ENCODE measurements around the gene LHPP.

The LHPP gene

DNA sequence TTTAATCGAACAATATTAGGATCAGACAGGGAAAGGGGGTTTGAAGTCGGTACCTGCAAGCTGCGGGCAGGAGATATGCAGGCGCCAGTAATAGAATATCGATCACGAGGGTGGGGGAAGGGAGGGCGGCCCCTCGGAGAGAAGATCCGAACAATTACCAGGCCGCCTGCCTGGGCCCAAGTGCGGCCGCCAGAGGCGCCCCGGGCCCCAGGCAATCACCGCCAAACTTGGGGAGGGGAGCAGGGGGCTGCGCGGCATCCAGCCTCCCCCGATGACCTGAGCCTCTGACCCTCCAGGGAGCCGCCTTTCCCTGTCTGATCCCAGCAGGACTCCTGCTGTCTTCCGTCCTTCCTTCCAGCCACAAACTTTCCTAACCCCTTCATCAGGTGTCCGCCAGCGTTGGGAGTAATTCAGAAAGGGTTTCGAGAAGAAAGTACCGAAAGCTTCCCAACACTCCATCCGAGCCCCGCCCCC, 12.9 kb upstream of the LHPP start:
- FAIRE-seq: no peak

DNA sequence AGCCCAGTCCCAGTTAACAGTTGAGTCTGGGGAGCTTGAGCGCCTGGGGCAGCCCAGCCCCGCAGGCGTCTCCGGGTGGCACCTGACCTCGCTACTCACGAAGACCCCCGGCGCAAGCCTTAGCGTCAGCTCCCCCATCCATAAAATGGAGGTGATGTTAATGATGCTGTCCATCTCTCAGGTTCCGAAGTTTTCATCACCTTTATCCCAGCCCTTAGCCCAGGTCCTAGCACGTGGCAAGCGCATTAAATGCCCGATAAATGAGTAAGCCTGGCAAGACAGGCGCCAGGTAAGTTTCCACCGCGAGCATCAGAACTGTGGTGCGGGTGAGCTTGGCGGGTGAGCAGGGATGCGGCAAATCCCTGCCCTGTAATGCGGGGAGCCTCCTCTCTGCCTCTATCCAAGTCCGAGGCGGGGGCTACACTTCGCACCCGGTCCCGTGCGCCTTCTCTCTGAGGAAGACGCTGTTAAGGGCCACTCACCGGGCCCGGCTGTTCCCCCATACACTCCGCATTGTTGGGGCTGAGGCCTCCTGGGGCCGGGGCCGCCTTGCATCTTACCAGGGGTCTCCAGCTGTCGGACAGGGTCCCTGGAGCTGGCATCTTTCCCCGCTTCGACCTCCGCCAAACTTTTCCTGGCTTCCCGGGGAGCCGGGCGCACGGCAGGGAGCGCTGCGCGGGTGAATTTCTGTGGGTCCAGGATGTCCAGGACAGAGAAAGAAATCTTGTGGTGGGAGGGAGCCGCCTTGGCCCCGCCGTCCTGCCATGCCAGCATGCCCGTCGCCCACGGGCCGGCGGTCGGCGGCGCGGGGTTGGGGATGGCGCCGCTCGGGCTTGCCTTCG, 12.2 kb upstream of the LHPP start:
- FAIRE-seq: no peak

DNA sequence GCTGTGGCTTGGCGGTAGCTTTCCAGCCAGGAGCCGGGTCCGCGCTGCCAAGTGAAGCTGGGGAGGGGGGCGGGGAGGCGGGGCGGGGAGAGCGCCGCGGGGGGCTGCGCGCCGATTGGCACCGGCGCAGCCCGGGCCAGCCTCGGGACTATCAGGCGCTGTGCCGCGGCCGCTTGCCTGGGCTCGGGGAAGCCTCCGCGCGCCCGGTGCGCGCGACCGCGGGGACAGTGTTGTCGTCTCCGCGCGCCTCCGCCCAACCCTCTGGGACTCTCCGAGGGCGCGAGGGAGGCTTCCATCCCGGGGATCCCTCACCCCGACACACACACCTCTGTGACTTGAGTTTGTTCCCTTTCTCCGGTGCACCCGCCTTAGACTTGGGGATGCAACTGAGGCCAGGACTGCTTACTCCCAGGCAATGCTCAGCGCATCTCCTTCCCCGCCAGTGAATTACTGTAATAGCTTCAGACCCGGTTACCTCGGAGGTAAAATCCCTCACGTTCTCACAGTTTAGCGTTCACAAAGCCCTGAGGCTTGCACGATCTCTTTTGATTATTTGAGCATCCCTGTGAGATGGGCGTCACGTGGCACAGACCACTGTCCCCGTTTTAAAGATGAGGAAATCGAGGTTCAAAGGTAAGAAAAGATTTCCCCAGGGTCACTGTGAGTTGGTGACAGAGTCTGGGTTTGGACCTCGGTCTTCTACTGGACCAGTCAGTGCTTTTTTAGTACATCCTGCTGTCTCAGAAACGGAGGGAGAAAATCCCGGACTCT, 11.4 kb upstream of the LHPP start, which contains the start of gene NKX1-2:
TSS of gene NKX1-2 (minus strand) at position 24 of the 771 bp plus-strand sequence. CDS start 92 bp downstream, outside the sequence.
- FAIRE-seq: no peak

DNA sequence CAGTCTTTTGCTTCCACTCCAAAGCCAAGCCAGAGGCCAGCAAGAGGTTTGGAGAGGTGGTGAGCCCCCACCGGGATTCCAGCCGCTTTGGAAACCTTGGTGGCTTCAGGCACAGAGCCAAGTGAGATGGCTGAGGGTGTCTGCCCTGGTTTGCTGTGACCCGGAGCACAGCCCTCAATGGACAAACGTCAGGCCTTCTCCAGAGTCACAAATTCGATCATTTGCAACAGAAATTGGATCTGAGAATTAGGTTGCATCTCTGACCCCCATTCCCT, 10.9 kb upstream of the LHPP start:
- no peak for FAIRE-seq

DNA sequence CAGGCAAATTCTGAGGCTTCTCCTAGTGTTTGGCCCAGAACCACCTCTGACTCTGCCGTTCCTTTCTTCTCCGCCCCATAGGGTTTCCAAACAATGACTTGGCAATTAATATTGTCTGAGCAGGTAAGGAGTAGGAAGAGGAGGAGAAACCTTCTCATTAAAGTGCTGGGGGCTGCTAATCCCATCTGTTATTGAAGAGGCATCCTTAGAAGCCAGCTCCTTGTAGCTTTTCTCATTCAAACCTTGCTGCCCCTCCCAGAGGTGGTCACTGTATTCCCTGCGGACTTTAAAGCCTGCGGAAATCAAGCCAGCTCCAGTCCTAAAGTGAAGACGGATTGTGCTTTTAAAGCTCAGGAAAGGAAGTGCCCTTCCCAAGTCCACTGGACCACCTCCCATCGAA, 10.3 kb upstream of the LHPP start:
- FAIRE-seq: no peak

DNA sequence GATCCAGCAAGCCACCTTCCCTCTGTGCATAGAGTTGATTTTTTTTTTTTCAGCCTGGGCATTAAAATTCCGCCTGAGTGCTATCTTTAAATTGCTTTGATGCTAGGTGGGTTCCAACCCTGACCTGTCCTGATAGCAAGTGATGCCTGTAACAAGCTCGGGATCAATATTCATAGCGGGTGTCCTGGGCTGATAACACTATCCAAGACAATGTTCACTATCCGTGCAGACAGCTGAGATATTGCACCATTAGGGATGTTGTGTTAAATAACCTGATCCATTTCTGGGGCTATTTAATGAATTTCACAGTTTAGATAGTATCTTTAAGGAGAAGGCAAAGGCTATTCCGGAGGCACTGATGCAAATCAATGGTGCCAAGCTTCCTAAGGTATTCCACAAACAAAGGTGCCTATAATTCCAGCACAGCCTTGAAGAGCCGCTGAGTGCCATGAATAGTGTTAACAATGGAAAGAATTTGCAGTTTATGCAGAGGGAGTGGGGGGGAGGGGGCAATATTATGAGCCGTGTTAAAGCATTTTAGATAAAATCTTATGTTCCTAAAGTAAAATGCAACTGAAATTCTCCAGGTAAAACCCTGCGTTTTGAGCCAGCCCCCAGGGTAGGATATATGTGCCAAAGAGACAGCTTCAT, 7.5 kb upstream of the LHPP start:
- no peak for FAIRE-seq

DNA sequence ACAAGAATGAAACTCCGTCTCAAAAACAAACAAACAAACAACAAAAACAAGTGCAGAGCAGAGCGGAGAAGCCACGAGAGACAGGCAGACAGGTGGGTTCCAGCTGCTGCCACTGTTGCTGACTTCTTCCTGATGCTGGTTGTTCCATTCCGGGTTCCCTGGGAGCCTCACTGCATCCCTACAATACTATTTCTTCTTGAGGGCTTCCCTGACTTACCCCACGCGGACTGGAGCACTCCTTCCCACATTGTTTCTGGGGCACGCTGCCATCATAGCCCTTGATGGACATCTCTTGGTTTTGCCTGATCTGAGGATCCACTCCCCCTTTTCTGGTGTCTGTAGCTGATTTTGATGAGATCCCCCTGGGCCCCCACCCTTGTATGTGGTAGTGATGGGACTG, 6.2 kb upstream of the LHPP start:
- FAIRE-seq: no peak

DNA sequence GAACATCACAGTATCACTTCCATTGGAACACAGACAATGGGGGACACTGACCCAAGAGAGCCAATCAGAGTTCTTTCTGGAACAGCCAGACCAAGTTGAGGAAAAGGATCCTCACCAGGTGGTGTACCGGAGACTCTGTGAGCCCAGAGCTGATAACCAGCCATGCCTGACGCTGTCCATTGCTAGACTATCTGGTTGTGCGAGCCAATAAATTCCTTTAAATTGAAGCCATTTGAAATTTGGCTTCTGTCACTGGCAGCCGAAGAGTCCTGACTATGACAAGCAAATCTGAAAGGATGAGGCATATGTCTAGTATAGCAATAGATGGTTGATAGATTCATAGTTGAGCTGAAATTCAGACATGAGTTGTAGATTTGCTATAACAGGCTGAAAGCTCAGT, 3.1 kb upstream of the LHPP start:
- no peak for FAIRE-seq

DNA sequence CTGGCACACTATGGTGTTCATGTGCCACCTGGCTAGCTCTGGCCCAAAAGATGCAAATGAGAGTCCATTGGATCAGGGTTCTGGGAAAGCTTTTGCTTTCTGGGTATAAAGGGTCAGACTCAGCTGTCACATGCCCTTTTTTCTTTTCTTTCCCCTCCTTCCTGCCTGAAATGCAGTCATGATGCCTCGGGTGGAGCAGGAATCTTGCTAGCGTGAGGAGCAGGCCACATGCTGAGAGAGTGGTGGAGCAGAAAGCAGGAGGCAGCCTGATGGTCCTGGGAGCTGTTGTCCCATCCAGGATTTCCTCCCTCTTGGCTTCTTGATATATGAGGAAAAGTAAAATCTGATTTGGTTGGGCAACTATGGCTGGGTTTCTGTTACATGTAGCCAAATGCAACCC, 2.7 kb upstream of the LHPP start:
- FAIRE-seq: no peak

DNA sequence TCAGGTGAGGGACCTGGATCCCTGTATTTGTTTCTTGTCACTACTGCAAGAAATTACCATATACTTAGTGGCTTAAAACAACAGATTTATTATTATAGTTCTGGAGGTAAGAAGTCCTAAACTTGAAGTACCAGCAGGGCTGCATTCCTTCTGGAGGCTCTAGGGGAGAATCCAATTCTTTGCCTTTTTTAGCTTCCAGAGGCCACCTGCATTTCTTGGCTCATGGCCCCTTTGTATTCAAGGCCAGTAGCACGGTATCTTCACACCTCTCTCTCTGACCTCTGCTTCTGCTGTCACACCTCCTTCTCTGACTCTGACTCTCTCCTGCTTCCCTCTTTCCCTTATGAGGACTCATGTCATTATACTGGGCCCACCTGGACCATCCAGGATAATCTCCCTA, 2.2 kb upstream of the LHPP start:
- FAIRE-seq: no peak

DNA sequence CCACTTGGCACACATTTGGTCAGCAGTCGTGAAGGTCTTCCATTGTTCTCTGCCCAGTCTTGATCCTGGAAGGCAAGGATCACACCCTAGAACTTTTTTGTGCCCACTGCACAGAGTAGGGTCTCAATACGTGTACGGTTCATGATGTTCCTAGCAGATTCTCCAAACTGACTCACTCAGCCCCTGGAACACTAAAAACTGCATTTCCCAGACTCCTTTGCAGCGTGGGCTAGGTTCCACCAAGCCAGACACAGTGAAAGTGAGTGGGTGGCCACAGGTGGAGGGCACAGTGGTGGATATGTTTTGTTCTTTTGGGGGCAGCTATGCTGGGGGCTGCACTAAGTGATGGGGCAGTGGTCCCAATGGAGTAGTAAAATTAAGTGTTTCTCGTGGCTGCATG, 1.5 kb upstream of the LHPP start:
- FAIRE-seq: no peak

DNA sequence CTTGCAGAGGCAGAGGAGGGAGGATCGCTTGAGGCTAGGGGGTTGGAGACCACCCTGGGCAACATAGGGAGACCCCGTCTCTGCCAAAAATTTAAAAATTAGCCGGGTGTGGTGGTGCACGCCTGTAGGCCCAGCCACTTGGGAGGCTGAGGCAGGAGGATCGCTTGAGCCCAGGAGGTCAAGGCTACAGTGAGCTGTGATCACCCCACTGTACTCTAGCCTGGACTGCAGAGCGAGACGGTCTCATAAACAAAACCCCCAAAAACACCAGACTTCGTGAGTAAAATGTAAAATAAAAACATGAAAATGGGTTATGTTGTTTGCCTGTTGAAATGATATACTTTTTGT, 699 bp downstream of the LHPP start:
- no peak for FAIRE-seq

DNA sequence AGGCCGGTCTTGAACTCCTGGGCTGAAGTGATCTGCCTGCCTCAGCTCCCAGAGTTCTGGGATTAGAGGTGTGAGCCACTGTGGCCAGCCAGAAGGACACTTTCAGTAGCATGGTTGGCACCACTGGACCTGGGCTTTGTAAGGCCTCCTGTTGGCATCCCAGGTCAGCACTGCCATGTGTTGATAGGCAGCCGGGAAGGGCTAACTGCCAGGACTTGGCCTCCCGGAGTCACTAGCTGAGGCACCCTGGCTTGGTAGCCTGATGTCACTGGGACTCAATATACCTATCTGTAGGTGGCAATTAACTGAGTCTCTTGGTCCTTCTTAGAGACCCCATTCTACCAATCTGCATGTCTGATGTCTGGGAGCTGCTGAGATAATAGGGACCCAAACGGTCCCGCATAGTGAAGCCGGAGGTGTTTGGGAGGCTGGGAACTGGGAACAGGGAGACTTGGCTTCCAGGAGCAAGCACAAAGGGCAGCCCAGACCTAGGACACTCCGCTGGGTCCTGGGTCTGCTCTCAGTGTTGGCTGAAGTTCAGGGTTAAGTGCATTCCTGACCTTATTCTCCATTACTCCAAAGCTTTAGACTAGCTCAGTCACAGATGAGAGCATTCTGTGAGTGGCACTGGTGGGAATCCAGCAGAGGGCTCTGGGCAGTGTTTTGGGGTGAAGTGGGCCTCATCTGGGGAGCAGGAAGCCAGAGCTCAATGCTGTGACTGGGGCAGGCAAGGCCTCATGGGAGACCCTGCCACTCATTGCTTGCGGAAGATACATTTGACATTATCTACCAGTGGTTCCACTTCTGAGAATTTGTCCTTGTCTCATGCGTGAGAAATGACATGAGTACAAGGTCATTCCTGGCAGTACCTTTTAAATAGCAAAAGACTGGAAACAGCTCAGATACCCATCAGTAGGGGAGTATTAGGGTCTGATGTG, 2.7 kb downstream of the LHPP start:
- no peak for FAIRE-seq

DNA sequence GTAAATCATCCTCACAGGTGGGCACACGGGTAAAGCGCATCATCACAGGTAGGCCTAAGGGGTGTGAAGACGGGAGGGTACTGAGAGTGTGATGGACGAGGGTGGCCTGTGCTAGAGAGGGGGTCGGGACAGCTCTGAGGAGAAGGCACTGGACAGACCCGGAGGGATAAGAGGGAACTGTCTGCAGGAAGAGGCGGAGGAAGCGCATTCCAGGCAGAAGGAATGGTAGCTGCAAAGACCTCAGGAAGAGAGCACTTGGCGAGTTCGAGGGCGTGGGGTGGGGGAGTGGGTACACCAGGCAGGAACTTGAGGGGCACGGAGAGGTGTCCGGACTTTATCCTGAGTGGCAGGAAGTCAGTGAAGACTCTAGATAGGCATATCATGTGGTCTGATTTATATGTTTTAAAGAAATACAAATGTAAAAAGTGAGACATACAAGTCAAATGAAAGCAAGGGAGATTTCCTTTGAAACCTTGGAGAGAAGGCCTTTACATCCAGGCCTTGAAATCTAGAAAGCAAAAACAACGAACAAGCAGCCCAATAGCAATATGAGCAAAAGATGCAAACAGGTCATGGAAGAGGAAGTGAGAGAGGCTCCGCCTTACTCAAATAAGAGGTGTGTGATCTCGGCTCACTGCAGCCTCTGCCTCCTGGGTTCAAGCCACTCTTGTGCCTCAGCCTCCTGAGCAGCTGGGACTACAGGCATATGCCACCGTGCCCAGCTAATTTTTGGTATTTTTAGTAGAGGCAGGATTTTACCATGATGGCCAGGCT, 3.6 kb downstream of the LHPP start:
- no peak for FAIRE-seq

DNA sequence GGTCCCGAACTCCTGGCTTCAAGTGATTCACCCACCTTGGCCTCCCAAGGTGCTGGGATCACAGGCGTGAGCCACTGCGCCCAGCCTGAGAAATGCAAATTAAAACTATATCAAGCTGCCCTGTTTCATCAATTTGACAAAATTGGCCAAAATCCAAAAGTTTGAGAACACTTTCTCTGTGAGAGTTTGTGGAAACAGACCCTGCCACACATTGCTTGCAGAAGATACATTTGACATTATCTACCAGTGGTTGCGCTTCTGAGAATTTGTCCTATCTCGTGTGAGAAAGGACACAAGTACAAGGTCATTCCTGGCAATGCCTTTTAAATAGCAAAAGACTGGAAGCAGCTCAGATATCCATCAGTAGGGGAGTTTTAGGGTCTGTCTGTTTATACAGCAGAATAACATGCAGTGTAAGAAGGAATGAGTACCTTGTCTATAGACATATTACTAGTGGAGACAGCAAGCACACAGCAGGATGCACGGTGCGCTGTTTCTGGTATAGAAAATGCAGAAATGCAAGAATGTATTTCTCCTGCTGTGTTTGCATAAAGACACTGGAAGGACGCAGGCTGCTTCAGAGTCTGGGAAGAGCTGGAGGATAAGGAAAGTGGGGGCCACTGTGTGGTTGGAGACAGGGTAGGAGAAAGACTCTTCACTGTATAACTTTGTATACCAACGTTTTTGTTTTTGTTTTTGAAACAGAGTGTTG, 4.3 kb downstream of the LHPP start:
- FAIRE-seq: no peak

DNA sequence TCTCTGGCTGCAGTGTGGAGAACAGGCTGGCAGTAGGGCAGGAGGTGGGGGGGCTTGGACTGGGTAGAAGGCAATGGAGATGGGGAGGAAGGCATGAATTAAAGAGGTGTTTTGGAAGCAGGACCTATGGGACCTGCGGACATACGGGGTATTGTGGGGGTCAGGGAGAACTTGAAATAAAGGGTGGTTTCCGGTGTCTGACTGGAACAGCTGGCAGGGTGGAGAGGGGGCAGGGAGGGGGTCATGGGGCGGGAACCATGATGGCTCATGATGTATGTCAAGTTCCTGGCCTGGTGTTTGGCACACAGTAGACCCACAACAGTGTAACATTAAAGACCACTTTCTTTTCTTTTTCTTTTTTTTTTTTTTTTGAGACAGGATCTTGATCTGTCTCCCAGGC, 5.5 kb downstream of the LHPP start:
- FAIRE-seq: no peak

DNA sequence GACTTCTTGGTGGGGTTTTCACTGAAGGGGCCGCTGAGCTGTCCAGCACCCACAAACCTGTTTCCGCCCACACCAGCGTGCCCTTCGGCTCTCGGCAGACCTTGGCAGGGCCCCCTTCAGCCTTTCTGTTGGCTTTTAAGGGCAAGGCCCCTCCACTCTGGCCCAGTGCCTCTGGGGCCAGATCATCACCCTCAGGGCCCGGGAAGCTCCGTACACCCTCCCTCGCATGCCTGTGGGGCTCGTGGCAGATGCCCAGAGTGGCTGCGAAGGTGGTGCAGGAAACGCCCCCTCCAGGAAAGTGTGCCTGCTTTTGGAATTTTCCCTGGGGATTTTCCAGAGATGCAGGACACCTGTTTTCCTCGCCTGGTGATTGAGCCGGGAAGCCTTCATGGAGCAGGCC, 7.0 kb downstream of the LHPP start:
- no peak for FAIRE-seq

DNA sequence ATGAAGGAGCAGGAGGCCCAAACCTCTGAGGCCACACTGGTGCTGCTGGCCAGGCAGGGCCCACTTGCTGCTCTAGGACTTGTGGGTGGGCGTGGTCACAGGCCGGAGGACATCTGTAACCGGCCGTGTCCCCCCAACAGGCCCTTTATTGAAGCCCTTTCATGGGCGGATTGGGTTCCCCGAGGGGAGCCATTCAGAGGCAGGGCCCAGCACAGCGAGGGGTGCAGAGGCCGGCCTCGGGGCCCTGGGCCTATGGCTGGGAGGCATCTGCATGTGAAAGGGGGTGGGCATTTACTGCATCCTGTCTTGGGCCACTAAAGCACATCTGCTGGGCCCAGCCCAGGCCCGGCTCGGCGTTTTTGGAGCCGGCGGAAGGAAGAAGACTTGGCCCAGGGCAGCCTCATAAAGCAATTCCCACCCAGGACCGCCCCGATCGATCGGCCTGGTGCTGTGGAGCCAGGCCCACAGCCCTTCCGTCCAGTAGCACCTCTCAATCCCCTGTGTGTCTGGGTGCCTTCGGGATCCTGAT, 8.4 kb downstream of the LHPP start:
- FAIRE-seq: no peak

DNA sequence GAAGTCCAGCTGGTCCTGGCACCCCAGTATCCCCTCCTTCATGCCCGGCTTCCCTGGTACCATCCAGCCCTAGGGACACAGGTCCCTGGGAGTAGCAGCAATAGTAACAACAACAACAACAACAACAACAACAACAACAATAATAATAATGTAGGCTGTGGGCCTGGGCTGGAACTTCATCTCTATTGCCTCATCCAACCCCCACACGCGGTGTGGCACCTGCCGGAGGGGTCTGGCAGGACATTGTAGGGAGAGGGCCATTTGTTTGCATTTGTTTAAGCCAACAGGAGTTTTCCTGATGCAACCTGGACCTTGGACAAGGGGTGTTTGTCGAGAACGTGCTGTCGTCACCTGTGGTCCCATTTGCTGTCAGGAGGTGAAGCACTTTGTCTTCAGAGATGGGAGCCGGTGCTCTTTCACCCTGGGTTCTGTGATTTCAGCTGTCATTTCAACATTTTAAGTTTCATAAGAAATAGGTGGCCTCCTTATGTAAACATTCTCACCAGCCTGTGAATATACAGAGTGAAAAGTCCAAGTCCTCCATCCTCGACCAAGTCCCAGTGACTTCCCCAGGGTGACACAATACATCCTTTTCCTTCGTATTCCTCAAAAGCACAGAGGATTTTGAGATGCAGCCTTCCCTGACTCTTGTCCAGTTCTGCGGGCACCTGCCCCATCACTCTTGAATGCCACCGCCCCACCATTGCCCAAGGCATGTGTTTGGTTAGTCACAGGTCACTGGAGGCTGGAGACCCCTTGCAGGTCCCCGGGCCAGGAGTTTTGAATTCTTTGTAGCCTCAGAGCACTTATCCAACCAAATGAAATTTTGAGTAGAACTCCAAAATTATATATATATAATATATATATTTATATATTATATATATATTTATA, 9.2 kb downstream of the LHPP start:
- no peak for FAIRE-seq

DNA sequence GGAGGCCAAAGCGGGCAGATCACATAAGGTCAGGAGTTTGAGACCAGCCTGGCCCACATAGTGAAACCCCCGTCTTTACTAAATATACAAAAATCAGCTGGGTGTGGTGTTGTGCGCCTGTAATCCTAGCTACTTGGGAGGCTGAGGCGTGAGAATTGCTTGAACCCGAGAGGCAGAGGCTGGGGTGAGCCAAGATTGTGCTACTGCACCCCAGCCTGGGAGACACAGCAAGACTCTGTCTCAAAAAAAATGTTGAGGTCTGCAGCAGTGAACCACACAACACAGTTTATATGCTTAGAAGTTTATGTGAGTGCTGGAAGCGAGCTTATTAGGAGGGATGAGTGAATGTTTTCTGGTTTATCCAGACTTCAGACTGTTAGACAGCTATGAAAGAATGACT, 10.4 kb downstream of the LHPP start:
- FAIRE-seq: no peak
